Naive B cell (primary cell): ENCODE measurements around the gene SMAD4. TPM values are rescaled to one million over a fixed set of nuclear protein-coding genes. Genes with fewer than 3 reads are reported as not detected.
A peak's percentile ranks its signal among the peaks of the same experiment; 100 is the strongest.
"Not testable (repeated sequence)": the region's sequence is repeated elsewhere in the genome, so short reads cannot be mapped to it uniquely, and the experiment has no call there.

Experiments
- ATAC-seq, 2 donors: fragments of 150-1000 bp; cut with Tn5 transposase; 2 replicates each; pipeline ENCODE4 v1.10.0; 2021; ENCODE audit warnings: low read depth in 2 of 2, mild to moderate bottlenecking in 2 of 2, moderate library complexity in 2 of 2
- DNase-seq: peaks from one replicate; pipeline ENCODE4 v3.0.0; 2022
- H3K27ac Mint-ChIP-seq, 6 donors: one replicate each; pipeline ENCODE4 v1.8.0; 2020 to 2022; ENCODE audit warnings: mild to moderate bottlenecking in 6 of 6, mixed read lengths in 6 of 6, moderate library complexity in 5 of 6, inconsistent platforms in 2 of 6
- H3K27me3 Mint-ChIP-seq, 3 donors: one replicate each; pipeline ENCODE4 v1.8.0; 2021 to 2022; ENCODE audit warnings: mixed read lengths in 3 of 3, mild to moderate bottlenecking in 1 of 3
- H3K36me3 Mint-ChIP-seq, 2 donors: one replicate each; pipeline ENCODE4 v1.8.0; 2020 to 2022; ENCODE audit warnings: mixed read lengths in 2 of 2, inconsistent platforms in 1 of 2, mild to moderate bottlenecking in 1 of 2
- H3K4me1 Mint-ChIP-seq, 3 donors: one replicate each; pipeline ENCODE4 v1.8.0; 2020 to 2022; ENCODE audit warnings: mixed read lengths in 3 of 3, inconsistent platforms in 1 of 3, mild to moderate bottlenecking in 1 of 3, moderate library complexity in 1 of 3
- H3K4me3 Mint-ChIP-seq, 8 donors: one replicate each; pipeline ENCODE4 v1.8.0; 2020 to 2022; ENCODE audit warnings: mild to moderate bottlenecking in 8 of 8, mixed read lengths in 8 of 8, moderate library complexity in 8 of 8, inconsistent platforms in 2 of 8
- H3K9me3 Mint-ChIP-seq, 7 donors: one replicate each; pipeline ENCODE4 v1.8.0; 2020 to 2022; ENCODE audit warnings: mixed read lengths in 7 of 7, mild to moderate bottlenecking in 5 of 7, inconsistent platforms in 2 of 7, moderate library complexity in 1 of 7
- polyA plus RNA-seq, 6 donors: library from polyadenylated mRNA; unstranded; fragments of 300-500 nt; fragmentation: Illumina TruSeq; gene quantifications; one replicate each; pipeline ENCODE4 v1.2.3, GENCODE V29; 2021; ENCODE audit warnings: low read depth in 6 of 6

The SMAD4 gene
- polyA plus RNA-seq, 6 donors from 2014 or later, result 11.8 to 104 (median 76.7) TPM

GRCh38 chr18:51111633-51112355 is 81.8 kb downstream of the SMAD4 start:
- DNase-seq, H3K27me3 Mint-ChIP-seq, H3K4me3 Mint-ChIP-seq, H3K36me3 Mint-ChIP-seq, ATAC-seq, H3K27ac Mint-ChIP-seq, H3K9me3 Mint-ChIP-seq: not testable (repeated sequence)
- peaks cover 7 to 14% (median 9%) of the 10 kb centered on the region in 3 donors for H3K4me1 Mint-ChIP-seq

- H3K36me3 Mint-ChIP-seq, H3K4me3 Mint-ChIP-seq, H3K27ac Mint-ChIP-seq: not testable (repeated sequence)
Measured at GRCh38 chr18:51116996-51117395, 87.0 kb downstream of the SMAD4 start.

GRCh38 chr18:51119561-51119960 is 89.5 kb downstream of the SMAD4 start:
- DNase-seq, H3K27me3 Mint-ChIP-seq, ATAC-seq, H3K27ac Mint-ChIP-seq, H3K4me1 Mint-ChIP-seq, H3K4me3 Mint-ChIP-seq, H3K36me3 Mint-ChIP-seq: not testable (repeated sequence)
- H3K9me3 Mint-ChIP-seq, result peaks cover 0 to 13% (median 11%) of the 10 kb centered on the region in 7 donors

More at GRCh38 chr18:51116996-51117395, 87.0 kb downstream of the SMAD4 start:
- peaks cover 0 to 13% (median 11%) of the 10 kb centered on the region in 7 donors for H3K9me3 Mint-ChIP-seq
- not testable (repeated sequence) for DNase-seq, H3K27me3 Mint-ChIP-seq, H3K4me1 Mint-ChIP-seq, ATAC-seq

GRCh38 chr18:51119976-51120375 is 90.0 kb downstream of the SMAD4 start:
- ATAC-seq, result not testable (repeated sequence)
- peaks cover 0 to 13% (median 11%) of the 10 kb centered on the region in 7 donors for H3K9me3 Mint-ChIP-seq

DNA sequence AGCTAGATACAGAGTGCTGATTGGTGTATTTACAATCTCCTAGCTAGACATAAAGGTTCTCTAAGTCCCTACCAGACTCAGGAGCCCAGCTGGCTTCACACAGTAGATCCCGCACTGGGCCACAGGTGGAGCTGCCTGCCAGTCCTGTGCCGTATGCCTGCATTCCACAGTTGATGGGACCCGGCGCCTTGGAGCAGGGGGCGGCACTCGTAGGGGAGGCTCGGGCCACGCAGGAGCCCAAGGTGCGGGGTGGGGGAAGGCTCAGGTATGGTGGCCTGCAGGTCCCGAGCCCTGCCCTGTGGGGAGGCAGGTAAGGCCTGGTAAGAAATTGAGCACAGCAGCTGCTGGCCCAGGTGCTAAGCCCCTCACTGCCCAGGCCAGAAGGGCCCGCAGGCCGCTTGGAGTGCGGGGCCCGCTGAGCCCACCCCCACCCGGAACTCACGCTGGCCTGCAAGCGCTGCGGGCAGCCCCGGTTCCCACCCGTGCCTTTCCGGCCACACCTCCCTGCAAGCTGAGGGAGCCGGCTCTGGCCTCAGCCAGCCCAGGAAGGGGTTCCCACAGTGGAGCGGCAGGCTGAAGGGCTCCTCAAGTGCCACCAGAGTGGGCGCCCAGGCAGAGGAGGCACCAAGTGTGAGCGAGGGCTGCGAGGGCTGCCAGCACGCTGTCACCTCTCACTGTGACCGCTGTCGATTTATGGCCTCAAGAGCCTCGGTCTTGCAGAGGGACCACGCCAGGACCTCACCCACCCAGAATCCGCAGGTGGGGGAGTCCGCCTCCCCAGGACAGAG is 91.0 kb downstream of the SMAD4 start:
- H3K9me3 Mint-ChIP-seq, result peaks cover 0 to 13% (median 11%) of the 10 kb centered on the region in 7 donors
- no peaks in the 10 kb centered on the region for H3K4me1 Mint-ChIP-seq
- no peaks in the 10 kb centered on the region for H3K36me3 Mint-ChIP-seq

More at GRCh38 chr18:51119976-51120375, 90.0 kb downstream of the SMAD4 start:
- H3K4me3 Mint-ChIP-seq, DNase-seq, H3K27ac Mint-ChIP-seq, H3K27me3 Mint-ChIP-seq, H3K36me3 Mint-ChIP-seq, H3K4me1 Mint-ChIP-seq: not testable (repeated sequence)

GRCh38 chr18:51121597-51121857 is 91.5 kb downstream of the SMAD4 start:
- peaks cover 0 to 13% (median 11%) of the 10 kb centered on the region in 7 donors for H3K9me3 Mint-ChIP-seq
- H3K4me3 Mint-ChIP-seq, result no peak overlapping the region

More for the DNA sequence above, 91.0 kb downstream of the SMAD4 start:
- Mint-ChIP-seq H3K27ac (no peak overlapping the region), H3K4me3 (no peak overlapping the region), H3K27me3 (peaks cover 0 to 3% (median 0%) of the 10 kb centered on the region in 3 donors)
- DNase-seq (no peak), ATAC-seq (no peak)

DNA sequence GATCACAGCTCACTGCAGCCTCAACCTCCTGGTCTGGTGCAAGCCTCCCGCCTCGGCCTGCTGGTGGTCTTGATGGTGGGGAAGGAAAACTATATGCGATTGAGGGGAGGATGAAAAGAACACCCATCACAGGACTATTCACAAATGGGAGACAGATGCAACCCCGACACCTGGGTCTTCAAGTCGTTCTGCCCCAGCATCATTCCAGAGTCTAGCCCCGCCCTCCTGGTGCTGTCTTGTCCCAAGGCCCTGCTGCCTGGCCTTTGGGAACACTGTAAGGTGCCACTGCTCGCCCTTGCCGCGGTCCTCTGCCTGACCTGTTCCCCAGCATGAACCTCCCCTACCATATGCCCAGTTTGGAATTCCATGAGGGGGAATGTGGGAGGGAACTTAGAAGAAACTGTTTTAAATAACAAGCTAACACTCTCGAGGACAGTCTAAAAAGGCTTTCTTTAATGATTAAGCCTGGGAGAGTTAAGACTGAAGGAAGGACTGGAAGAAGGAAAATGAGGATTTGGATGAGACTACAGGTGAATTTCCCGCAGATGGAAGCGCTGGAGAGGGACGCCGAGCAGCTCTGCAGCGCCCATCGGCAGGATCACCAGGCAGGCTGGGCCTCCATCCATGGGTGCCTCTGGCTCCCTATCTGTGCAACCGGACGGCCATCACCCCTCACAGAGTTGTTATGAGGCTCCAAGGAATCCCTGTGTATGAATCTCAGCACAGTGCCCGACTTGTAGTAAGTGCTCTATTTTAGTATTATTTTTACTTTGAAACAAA is 92.4 kb downstream of the SMAD4 start:
- Mint-ChIP-seq H3K27me3 (peaks cover 0 to 6% (median 0%) of the 10 kb centered on the region in 3 donors), H3K4me3 (no peak overlapping the region), H3K27ac (no peak overlapping the region), H3K36me3 (no peaks in the 10 kb centered on the region), H3K4me1 (no peaks in the 10 kb centered on the region), H3K9me3 (peaks cover 0 to 13% (median 10%) of the 10 kb centered on the region in 7 donors)
- ATAC-seq (no peak), DNase-seq (no peak)

More at GRCh38 chr18:51121597-51121857, 91.5 kb downstream of the SMAD4 start:
- ATAC-seq, result no peak
- Mint-ChIP-seq H3K36me3 (no peaks in the 10 kb centered on the region), H3K27me3 (peaks cover 0 to 6% (median 0%) of the 10 kb centered on the region in 3 donors), H3K27ac (no peak overlapping the region), H3K4me1 (no peaks in the 10 kb centered on the region)
- no peak for DNase-seq

DNA sequence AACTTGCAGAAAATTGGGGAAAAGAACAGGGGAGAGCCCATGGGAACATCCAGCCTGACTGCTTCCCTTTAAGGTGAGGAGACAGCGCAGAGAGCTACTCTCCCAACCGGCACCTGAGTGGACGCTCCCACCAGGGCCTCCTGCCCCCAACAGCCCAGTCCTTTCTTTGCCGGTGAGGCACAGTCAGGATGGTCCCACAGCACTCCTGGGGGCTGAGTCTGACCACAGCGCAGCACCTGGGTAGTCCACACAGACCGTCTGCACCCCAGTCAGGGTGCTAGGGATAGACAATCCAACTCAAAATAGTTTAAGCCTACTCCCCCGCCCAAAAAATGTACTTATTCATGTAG is 93.0 kb downstream of the SMAD4 start:
- Mint-ChIP-seq H3K36me3 (no peaks in the 10 kb centered on the region), H3K27me3 (peaks cover 0 to 6% (median 0%) of the 10 kb centered on the region in 3 donors), H3K4me1 (no peaks in the 10 kb centered on the region), H3K4me3 (no peak overlapping the region), H3K27ac (no peak overlapping the region), H3K9me3 (peaks cover 0 to 11% (median 5%) of the 10 kb centered on the region in 7 donors)
- no peak for DNase-seq
- ATAC-seq, result no peak

DNA sequence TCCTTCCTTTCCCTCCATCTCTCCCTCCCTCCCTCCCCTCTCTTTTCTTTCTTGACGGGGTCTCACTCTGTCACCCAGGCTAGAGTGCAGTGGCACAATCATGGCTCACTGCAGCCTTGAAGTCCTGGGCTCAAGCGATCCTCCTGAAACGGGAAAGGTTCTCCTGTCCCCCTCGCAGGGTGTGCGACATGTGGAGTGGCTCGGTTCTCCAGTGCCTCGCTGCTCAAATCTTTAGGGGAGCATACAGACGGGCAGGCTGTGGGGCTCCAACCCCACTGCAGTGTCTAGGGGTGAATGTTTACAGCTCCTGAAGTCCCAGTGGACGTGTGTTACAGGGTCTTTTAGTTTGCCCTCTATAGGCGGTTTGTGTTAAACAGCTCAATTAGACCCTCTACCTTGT is 93.5 kb downstream of the SMAD4 start:
- Mint-ChIP-seq H3K4me3 (no peak overlapping the region), H3K27me3 (peaks cover 0 to 6% (median 0%) of the 10 kb centered on the region in 3 donors), H3K9me3 (peaks cover 0 to 9% (median 5%) of the 10 kb centered on the region in 7 donors), H3K4me1 (no peaks in the 10 kb centered on the region), H3K36me3 (no peaks in the 10 kb centered on the region), H3K27ac (no peak overlapping the region)
- DNase-seq, result no peak
- no peak for ATAC-seq

DNA sequence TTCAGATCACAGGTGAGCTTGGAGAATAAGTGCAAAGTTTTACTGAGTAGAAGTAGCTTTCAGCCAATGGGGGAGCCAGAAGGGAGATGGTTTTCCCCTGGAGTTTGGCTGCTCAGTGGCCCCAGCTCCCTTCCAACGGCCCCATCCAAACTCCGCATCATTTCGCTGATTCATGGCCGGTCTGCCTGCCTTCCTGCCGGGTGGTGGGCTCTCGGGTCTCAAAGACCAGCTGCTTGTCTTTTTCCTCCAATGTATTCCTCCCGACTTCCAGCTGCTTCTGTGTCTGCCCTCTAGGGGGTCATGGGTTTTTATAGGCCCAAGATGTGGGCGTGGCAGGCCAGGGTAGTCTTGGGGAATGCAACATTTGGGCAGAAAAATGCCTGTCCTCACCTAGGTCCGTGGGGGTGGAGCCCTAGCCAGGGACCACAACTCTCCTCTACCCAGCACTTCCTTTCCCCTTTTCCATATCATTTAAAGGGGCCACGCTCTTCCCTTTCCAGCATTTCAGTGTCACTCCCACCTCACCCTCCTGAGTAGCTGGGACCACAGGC is 94.0 kb downstream of the SMAD4 start:
- H3K27ac Mint-ChIP-seq, result peak overlapping the region in 1 of 6 donors; percentile 64

GRCh38 chr18:51125976-51126375 is 96.0 kb downstream of the SMAD4 start:
- Mint-ChIP-seq H3K4me1 (no peaks in the 10 kb centered on the region), H3K4me3 (no peak overlapping the region), H3K27ac (peak overlapping the region in 1 of 6 donors; percentile 12), H3K36me3 (no peaks in the 10 kb centered on the region), H3K9me3 (no peaks in the 10 kb centered on the region), H3K27me3 (peaks cover 0 to 6% (median 0%) of the 10 kb centered on the region in 3 donors)
- no peak for DNase-seq
- ATAC-seq, result no peak

More for the DNA sequence above, 94.0 kb downstream of the SMAD4 start:
- H3K4me3 Mint-ChIP-seq, result no peak overlapping the region
- peaks cover 0 to 7% (median 1%) of the 10 kb centered on the region in 7 donors for H3K9me3 Mint-ChIP-seq
- H3K4me1 Mint-ChIP-seq, result no peaks in the 10 kb centered on the region
- no peak for DNase-seq
- ATAC-seq, result no peak
- H3K36me3 Mint-ChIP-seq, result no peaks in the 10 kb centered on the region
- H3K27me3 Mint-ChIP-seq, result peaks cover 0 to 6% (median 0%) of the 10 kb centered on the region in 3 donors

- Mint-ChIP-seq H3K9me3 (no peaks in the 10 kb centered on the region), H3K27ac (no peak overlapping the region), H3K36me3 (no peaks in the 10 kb centered on the region), H3K4me3 (no peak overlapping the region), H3K4me1 (no peaks in the 10 kb centered on the region), H3K27me3 (peaks cover 0 to 6% (median 0%) of the 10 kb centered on the region in 3 donors)
- no peak for DNase-seq
- ATAC-seq, result no peak
Measured at GRCh38 chr18:51127664-51128063, 97.7 kb downstream of the SMAD4 start.

- Mint-ChIP-seq H3K4me3 (no peak overlapping the region), H3K27me3 (peaks cover 0 to 6% (median 0%) of the 10 kb centered on the region in 3 donors), H3K36me3 (no peaks in the 10 kb centered on the region), H3K9me3 (no peaks in the 10 kb centered on the region), H3K4me1 (no peaks in the 10 kb centered on the region), H3K27ac (peak overlapping the region in 2 of 6 donors; percentile 4 to 69)
- DNase-seq (no peak), ATAC-seq (no peak)
Measured at GRCh38 chr18:51128533-51128932, 98.5 kb downstream of the SMAD4 start.
